Small intestine (tissue), 7 donors: Measurements from ENCODE around the gene TMEM218. TPM values are rescaled to one million over a fixed set of nuclear protein-coding genes. Genes with fewer than 3 reads are reported as not detected.

ENCODE experiments used
- DNase-seq, 2 donors: peaks; one replicate each; pipeline versions ENCODE4 v3.0.0 to v3.0.0-alpha.2; 2013
- FAIRE-seq: peaks from 2 replicates; lab custom pipeline; 2012; peaks lifted over from hg19 to GRCh38; lab: Jason Lieb, UNC
- H3K27ac ChIP-seq, 3 donors: one replicate each; pipeline ENCODE4 v1.5.1; 2013; ENCODE audit warnings: low read length in 2 of 3, mild to moderate bottlenecking in 2 of 3, control low read depth in 1 of 3, inconsistent platforms in 1 of 3, low read depth in 1 of 3, moderate library complexity in 1 of 3
- H3K27me3 ChIP-seq, 3 donors: one replicate each; pipeline ENCODE4 v1.6.1; 2013; ENCODE audit warnings: low read length in 3 of 3, inconsistent platforms in 1 of 3; ENCODE audit not compliant: control insufficient read depth in 3 of 3, insufficient read depth in 3 of 3
- H3K36me3 ChIP-seq, 3 donors: one replicate each; pipeline ENCODE4 v1.6.1; 2013; ENCODE audit warnings: low read length in 3 of 3, inconsistent platforms in 1 of 3, low read depth in 1 of 3, mild to moderate bottlenecking in 1 of 3, moderate library complexity in 1 of 3; ENCODE audit not compliant: control insufficient read depth in 3 of 3, insufficient read depth in 2 of 3
- H3K4me1 ChIP-seq, 3 donors: one replicate each; pipeline ENCODE4 v1.6.1; 2013; ENCODE audit warnings: low read length in 2 of 3, inconsistent platforms in 1 of 3, low read depth in 1 of 3, mild to moderate bottlenecking in 1 of 3, moderate library complexity in 1 of 3; ENCODE audit not compliant: control insufficient read depth in 3 of 3, insufficient read depth in 2 of 3
- H3K4me3 ChIP-seq, 3 donors: one replicate each; pipeline ENCODE4 v1.5.1; 2013; ENCODE audit warnings: low read length in 3 of 3, control low read depth in 1 of 3, inconsistent platforms in 1 of 3, low read depth in 1 of 3, mild to moderate bottlenecking in 1 of 3, moderate library complexity in 1 of 3
- H3K9me3 ChIP-seq, 2 donors: one replicate each; pipeline ENCODE4 v1.6.1; 2013; ENCODE audit warnings: low read depth in 1 of 2, low read length in 1 of 2; ENCODE audit not compliant: control insufficient read depth in 2 of 2, insufficient read depth in 1 of 2
- WGBS, 3 donors: extraction: QIAGEN DNeasy Blood & Tissue Kit; methylation state at CpG; one replicate each; pipeline ENCODE4 v1.1.7; 2013; 5-methylcytosine and 5-hydroxymethylcytosine counted together
- polyA plus RNA-seq, 4 donors: library from polyadenylated mRNA; stranded (reverse) in 3 of 4; unstranded in 1 of 4; fragments of 200-250 nt in 3 of 4; fragments of 120-200 nt in 1 of 4; gene quantifications; one replicate each; pipeline versions ENCODE4 v1.2.1 to v1.2.3, GENCODE V29; 2013
- donor health status: healthy with polysubstance abuse.
- donor health status: control.
- donor health status: control.
- donor health status: Bipolar disorder and iron deficiency.
- donor health status: healthy.

The TMEM218 gene
- polyA plus RNA-seq, 4 donors = 9.6 to 31.2 (median 19.6) TPM

DNA sequence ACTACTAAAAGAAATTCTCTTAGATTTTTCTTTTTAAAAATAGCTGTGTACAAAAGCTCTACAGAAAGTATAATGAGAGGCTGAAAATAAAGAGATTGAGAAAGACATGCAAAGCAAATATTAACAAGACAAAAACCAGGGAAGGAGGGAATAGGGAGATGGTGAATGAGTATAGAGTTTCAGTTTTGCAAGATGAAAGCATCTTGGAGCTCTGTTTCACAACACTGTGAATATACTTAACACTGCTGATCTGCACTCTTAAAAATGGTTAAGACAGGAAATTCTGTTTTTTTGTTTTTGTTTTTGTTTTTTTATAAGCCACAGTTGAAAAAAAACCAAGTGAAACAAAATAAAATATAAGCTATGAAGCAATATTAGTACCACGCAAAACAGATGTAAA, 5.5 kb downstream of the TMEM218 start:
- H3K27ac ChIP-seq = no peak overlapping the region
- H3K4me3 ChIP-seq = no peak overlapping the region
- H3K27me3 ChIP-seq = no peaks in the 10 kb centered on the region
- no peaks in the 10 kb centered on the region for H3K9me3 ChIP-seq
- no peaks in the 10 kb centered on the region for H3K36me3 ChIP-seq
- FAIRE-seq (no peak), DNase-seq (no peak)
- 18 to 97% (median 94%) methylated on average over 1 of the region's 1 CpG for WGBS, 3 donors
- peaks cover 0 to 4% (median 0%) of the 10 kb centered on the region in 3 donors for H3K4me1 ChIP-seq

DNA sequence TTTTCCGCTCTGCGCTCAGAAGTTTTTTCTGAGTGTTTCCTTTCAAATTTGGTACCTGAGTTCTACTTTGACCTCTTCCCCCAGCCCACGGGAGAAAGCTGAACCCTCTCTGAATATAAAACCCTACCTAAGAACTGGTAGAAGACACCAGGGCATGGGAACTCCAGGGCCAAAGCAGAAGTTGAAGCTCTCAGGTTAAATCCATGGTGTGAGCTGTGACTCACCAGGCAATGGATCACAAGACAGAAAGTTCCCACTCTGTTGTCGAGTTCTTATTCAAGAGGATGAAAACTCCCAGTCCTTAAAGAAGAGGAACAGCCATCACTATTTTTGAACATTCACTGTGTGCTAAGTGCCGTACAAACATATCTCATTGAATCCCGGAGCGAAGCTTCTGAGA, 8.9 kb downstream of the TMEM218 start:
- Histone ChIP-seq H3K36me3 (peaks cover 0 to 9% (median 5%) of the 10 kb centered on the region in 3 donors), H3K27ac (peak overlapping the region in 1 of 3 donors; percentile 37), H3K4me3 (no peak overlapping the region), H3K27me3 (no peaks in the 10 kb centered on the region), H3K9me3 (no peaks in the 10 kb centered on the region), H3K4me1 (no peaks in the 10 kb centered on the region)
- DNase-seq (no peak), FAIRE-seq (no peak)
- WGBS, 3 donors = 90 to 96% (median 91%) methylated on average over 7 of the region's 7 CpGs

DNA sequence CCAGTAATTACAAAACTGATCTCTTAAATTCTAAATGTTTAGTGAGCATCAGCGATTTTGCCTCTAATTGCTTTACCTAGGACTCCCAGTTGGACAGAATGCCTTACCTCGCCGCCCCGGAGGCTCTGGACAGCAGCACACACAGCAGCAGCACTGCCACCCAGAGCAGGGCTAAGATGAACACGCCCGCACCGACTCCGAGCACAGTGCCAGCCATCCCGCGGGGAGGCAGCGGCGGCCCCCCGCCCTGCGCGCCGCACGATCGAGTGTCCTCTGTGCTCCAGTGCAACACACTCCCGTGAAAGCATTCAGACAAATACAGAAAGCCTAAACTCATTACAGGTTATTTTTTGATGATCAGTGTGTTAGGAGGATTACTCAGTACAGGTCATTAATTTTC, 9.4 kb downstream of the TMEM218 start:
- whole genome bisulfite sequencing, 3 donors = 76 to 96% (median 91%) methylated on average over 19 of the region's 19 CpGs
- Histone ChIP-seq H3K27me3 (no peaks in the 10 kb centered on the region), H3K27ac (peak overlapping the region in 2 of 3 donors; percentile 20 to 40), H3K4me1 (no peaks in the 10 kb centered on the region), H3K4me3 (no peak overlapping the region), H3K36me3 (peaks cover 0 to 9% (median 5%) of the 10 kb centered on the region in 3 donors), H3K9me3 (no peaks in the 10 kb centered on the region)
- no peak for DNase-seq
- no peak for FAIRE-seq

DNA sequence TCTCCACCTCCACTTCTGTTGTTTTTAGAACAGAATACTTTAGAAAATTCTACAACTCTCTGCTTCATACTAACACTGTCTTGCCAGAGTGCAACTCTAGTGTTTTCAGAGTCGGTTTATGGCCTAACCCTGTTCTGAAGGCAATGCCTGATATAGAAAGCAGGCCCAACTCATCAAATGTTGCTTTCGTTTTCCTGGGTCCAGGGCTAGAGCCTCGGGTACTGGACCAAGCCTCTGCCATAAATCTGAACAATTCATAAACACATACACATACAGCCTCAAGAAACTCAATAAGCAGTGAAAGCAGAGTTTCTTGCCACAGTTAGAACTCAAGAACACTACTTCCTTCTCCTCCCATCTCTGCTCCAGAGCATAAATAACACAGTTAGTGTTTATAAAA, 9.8 kb downstream of the TMEM218 start:
- Histone ChIP-seq H3K27ac (peak overlapping the region in 2 of 3 donors; percentile 20 to 68), H3K9me3 (no peaks in the 10 kb centered on the region), H3K27me3 (no peaks in the 10 kb centered on the region), H3K4me3 (no peak overlapping the region), H3K36me3 (peaks cover 0 to 9% (median 5%) of the 10 kb centered on the region in 3 donors), H3K4me1 (no peaks in the 10 kb centered on the region)
- DNase-seq (no peak), FAIRE-seq (no peak)
- 61 to 67% (median 63%) methylated on average over 3 of the region's 3 CpGs for WGBS, 3 donors

DNA sequence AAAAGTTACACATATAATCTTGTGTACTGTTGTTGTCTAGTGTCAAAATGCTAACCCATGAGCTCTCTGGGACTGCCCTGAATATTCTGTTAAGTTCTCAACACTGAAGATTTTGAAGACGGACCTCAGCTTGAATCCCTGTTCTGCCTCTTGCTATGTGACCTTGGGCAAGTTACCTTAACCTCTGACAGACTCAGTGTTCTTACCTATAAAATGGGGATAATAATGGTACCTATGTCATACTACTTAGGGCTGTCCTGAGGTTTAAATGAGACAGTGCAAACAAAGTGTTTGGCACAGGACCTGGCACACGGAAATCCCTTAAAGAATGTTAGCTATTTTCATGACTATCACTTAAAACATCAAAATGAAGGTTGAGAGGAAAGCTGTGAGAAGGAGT, 11.3 kb downstream of the TMEM218 start:
- Histone ChIP-seq H3K36me3 (peaks cover 0 to 9% (median 5%) of the 10 kb centered on the region in 3 donors), H3K4me3 (no peak overlapping the region), H3K4me1 (no peaks in the 10 kb centered on the region), H3K27ac (no peak overlapping the region), H3K9me3 (no peaks in the 10 kb centered on the region), H3K27me3 (no peaks in the 10 kb centered on the region)
- DNase-seq (no peak), FAIRE-seq (no peak)
- 92 to 94% (median 93%) methylated on average over 2 of the region's 2 CpGs for WGBS, 3 donors

DNA sequence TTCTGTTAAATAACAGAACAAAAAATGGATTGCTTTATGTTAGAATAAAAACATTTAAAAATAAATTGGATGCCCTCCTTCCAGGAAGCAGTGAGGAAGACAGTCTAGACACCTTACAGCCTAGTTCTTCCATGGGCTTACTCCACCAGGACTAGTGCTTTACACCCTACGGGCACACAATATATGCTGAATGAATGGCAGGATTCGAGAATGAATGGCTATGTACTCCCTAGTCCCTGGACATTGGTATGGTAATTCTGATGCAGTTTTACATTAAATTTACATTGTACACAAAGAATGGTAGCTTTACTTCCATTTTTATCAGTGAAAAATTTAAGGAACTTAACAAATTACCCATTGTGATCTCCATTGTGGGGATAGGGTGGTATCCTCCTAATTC, 16.7 kb downstream of the TMEM218 start:
- H3K36me3 ChIP-seq = peaks cover 0 to 10% (median 0%) of the 10 kb centered on the region in 3 donors
- H3K27ac ChIP-seq = no peak overlapping the region
- no peaks in the 10 kb centered on the region for H3K27me3 ChIP-seq
- no peaks in the 10 kb centered on the region for H3K9me3 ChIP-seq
- no peak overlapping the region for H3K4me3 ChIP-seq
- FAIRE-seq = no peak
- peaks cover 0 to 8% (median 0%) of the 10 kb centered on the region in 3 donors for H3K4me1 ChIP-seq
- WGBS, 3 donors = 94 to 98% (median 96%) methylated on average over 2 of the region's 2 CpGs
- DNase-seq = no peak

DNA sequence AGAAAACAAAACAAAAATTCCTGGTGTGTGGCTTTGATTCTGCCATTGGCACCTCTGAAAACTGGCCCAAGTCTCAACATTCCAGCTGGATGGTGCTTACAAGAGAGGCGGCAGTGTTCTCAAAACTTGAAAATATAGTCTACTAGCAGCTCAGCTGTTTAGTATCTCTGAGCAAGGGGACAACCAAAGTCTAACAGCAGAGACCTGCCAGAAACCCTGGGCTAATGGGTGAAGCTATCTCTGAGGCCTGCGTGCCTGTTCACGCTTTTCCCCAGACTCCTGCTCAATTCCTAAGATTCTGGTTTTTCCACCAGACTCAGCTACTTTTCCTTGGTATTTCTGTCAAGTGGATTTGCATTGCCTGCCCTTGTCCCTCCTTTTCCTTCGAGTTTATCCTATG, 17.9 kb downstream of the TMEM218 start:
- Histone ChIP-seq H3K9me3 (no peaks in the 10 kb centered on the region), H3K27me3 (no peaks in the 10 kb centered on the region), H3K4me3 (no peak overlapping the region), H3K27ac (no peak overlapping the region), H3K36me3 (peaks cover 0 to 15% (median 0%) of the 10 kb centered on the region in 3 donors), H3K4me1 (peaks cover 0 to 8% (median 0%) of the 10 kb centered on the region in 3 donors)
- FAIRE-seq (no peak), DNase-seq (no peak)
- WGBS, 3 donors = 86 to 96% (median 89%) methylated on average over 4 of the region's 4 CpGs

DNA sequence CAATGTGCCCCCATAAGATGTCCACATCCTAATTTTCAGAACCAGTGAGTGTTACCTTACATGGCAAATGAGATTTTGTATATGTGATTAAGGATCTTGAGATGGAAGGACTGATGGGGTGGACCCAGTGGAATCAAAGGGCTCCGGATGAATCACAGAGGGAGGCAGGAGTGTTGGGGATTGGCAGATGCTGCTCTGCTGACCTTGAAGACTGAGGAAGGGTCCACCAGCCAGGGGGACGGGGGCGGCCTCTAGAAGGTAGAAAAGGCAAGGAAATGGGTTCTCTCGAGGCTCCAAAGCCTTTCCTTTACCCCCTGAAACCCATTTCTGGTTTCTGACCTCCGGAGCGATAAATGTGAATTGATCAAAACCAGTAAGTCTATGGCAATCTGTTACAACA, 18.8 kb downstream of the TMEM218 start:
- peaks cover 0 to 8% (median 0%) of the 10 kb centered on the region in 3 donors for H3K4me1 ChIP-seq
- no peaks in the 10 kb centered on the region for H3K27me3 ChIP-seq
- FAIRE-seq (no peak), DNase-seq (no peak)
- H3K36me3 ChIP-seq = peaks cover 0 to 20% (median 0%) of the 10 kb centered on the region in 3 donors
- no peak overlapping the region for H3K4me3 ChIP-seq
- WGBS, 3 donors = 86 to 91% (median 91%) methylated on average over 6 of the region's 6 CpGs
- no peak overlapping the region for H3K27ac ChIP-seq
- no peaks in the 10 kb centered on the region for H3K9me3 ChIP-seq
